WI38 (cell line): ENCODE measurements around the gene ZDHHC3.

Experiments used
- H3K4me3 ChIP-seq: 2 replicates; pipeline ENCODE4 v1.5.1; 2011; ENCODE audit warnings: low read depth, mild to moderate bottlenecking, control low read depth, low read length
- TF ChIP-seq, protein P1 (sequence below): IDR thresholded peaks from 2 replicates; pipeline ENCODE4 v1.5.1; 2012; ENCODE audit warnings: low read depth, mild to moderate bottlenecking, control low read depth, low read length

Gene ZDHHC3

DNA sequence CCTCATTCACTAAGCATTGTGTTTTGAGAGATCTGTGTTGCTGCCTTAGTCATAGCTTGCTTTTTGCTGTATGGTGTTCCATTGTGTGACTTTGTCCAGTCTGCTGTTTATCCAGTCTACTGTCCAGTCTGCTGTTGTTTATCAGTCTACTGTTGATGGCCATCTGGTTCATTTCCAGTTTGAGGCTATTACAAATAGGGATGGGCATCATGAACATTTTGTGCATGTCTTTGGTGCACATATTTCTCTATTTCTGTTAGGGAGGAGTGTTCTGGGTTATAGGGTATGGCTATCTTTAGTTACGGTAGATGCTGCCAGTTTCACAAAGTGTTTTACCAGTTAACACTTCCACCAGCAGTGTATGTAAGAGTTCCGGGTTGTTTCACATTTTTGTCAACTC lies 27.9 kb upstream of the ZDHHC3 start:
- H3K4me3 ChIP-seq = no peak overlapping the region
- TF ChIP-seq, protein P1, sequence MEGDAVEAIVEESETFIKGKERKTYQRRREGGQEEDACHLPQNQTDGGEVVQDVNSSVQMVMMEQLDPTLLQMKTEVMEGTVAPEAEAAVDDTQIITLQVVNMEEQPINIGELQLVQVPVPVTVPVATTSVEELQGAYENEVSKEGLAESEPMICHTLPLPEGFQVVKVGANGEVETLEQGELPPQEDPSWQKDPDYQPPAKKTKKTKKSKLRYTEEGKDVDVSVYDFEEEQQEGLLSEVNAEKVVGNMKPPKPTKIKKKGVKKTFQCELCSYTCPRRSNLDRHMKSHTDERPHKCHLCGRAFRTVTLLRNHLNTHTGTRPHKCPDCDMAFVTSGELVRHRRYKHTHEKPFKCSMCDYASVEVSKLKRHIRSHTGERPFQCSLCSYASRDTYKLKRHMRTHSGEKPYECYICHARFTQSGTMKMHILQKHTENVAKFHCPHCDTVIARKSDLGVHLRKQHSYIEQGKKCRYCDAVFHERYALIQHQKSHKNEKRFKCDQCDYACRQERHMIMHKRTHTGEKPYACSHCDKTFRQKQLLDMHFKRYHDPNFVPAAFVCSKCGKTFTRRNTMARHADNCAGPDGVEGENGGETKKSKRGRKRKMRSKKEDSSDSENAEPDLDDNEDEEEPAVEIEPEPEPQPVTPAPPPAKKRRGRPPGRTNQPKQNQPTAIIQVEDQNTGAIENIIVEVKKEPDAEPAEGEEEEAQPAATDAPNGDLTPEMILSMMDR = no peak

DNA sequence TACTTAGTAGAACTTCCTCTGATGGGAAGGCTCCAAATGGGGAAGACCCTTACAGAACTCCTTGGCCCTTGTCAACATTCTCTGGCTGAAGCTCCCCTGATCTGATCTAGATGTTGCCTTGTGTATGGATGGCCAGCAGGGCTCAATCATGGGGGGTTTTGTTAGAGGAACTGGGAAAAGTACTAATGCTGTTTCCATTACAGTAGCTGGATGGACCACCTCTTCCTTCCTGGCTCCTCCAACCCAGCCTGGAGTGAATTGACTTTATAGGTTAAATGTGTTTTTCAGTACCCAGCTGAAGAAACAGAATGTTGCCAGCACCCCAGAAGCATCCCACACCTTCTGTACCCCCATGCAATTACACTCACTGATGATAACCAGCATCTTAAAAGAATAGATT lies 27.4 kb upstream of the ZDHHC3 start:
- H3K4me3 ChIP-seq = no peak overlapping the region
- TF ChIP-seq, protein P1 = no peak

DNA sequence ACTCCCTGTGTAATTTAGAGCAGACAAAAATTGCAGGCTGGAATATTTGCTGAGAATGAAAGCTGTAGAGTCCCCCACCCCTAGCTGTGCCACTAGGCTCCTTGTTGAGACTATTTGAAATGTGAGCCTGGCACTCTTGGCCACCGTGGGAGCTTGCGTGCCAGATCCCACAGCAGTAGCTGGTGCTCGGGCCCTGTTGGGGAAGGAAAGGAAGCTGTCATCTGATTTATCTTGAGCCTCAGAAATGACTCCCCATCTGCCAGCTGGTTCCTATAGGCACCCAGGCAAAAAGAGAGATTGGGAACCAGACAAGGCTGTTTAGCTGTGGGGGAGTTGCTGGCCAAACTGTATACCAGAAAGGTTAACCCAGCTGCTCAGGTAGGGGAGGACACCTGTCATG lies 26.7 kb upstream of the ZDHHC3 start:
- TF ChIP-seq, protein P1 = no peak
- H3K4me3 ChIP-seq = no peak overlapping the region

DNA sequence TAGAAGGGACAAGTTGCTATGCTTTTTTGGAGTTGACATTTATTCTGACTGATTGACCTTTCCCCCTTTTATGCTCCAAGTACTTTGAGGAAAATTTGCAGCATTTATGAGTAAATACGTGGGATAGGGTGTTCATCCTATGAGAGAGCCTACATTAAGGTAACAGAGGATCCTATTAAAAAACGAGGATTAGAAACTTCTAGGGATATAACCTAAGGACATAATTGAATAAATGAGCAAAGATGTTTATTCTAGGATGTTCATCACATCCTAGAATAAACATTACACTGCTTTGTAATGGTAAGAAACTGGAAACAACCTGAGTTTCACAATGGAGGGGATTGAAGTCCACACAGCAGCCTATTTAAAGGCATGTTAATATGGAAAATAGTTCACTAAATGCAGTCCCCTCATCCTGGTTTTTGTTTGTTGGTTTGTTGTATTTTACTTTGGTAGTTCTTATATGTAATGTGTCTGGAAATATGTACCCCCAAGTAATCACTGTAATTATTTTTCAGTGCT lies 26.2 kb upstream of the ZDHHC3 start:
- TF ChIP-seq, protein P1 = no peak
- no peak overlapping the region for H3K4me3 ChIP-seq

DNA sequence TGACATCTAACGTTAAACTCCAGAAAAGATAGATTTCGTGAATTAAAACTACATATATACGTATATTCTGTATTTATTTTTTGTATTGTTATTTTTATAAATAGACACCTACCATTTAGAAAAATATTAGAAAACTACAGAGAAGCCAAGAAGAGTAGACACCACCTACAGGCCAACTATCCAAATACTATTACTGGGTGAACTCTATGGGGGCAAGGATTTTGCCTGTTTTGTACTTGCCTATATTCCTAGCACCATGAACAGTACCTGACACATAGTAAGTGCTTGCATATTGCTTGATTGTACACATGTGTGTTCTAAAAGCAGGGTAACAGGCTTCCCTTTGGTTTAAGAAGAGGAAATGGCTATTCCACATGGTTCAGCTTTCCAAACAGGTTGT lies 25.8 kb upstream of the ZDHHC3 start:
- TF ChIP-seq, protein P1 = no peak
- H3K4me3 ChIP-seq = no peak overlapping the region

DNA sequence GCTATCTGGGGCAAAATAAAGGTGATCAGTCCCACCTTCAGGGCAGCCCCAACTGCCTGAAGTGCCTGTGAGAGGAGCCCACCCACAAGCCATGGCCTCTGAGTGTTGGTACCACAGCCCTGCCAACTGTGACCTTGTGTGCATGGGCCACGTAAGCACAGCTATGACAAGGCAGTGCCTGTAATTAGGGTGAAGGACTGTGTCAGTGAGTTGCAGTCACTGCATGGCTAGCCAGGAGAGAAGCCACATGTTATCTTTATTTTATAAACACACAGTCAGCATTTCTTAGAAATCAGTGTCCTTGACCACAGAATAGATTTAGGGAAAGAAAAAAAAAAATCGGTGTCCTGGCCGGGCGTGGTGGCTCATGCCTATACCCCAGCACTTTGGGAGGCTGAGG lies 24.8 kb upstream of the ZDHHC3 start:
- TF ChIP-seq, protein P1 = no peak
- H3K4me3 ChIP-seq = no peak overlapping the region

DNA sequence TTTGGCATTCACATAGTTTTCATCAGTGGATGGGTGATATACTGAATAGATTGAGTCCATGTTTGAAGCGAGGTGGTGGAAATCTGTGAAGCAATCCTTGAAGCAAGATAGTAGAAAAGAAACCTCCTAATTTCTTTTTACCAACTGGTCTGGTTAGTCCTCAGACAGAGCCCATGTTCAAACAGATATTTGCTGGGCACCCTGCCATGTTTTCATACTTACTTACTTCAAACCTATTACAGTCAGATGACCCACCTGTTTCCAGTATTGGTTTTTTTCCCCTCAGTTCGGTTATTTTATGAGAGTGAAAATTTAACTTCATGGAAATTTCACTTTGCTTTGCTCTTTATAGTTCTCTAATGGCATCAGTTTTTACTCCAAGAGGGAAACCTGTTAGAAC lies 23.8 kb upstream of the ZDHHC3 start:
- TF ChIP-seq, protein P1 = no peak
- no peak overlapping the region for H3K4me3 ChIP-seq
